ENCODE data around the gene DYNC1I1. TPM values are rescaled to one million over a fixed set of nuclear protein-coding genes. Genes with fewer than 3 reads are reported as not detected.

Gene DYNC1I1
- polyA plus RNA-seq, 1 of the 3 experiments (the other 2 are of a cell fraction): 0.05 TPM

DNA sequence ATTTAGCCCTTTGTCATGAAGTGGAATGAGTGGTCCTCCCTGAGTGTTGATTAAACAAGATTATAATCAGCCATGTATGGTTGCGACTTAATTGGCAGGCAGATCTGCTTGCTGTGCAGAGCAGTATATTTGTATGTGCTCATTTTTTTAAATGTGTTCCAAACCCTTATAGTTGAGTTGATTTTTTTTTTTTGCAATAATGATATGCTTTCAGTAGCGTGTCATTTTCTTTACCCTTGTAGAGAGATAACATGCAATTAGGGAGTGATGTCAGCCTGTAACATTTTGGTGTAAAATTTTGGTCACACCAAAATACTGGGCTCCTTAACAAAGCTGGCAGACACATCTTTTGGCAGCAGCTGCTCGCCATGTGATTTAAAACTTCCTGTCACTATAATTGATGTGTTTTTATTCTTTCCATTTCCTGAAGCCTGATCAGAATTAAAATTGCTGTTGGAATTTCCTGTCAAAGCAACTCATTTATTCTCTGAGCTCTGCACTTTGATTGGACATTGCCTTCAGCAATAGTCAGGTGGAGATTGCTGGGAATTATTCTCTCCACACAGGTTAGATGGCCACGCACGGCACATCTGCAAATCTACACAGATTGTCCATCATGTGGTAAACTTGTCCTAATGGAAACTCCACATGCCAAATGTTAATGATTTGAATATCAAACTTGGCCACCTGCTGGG is 125.3 kb downstream of the DYNC1I1 start:
- H3K36me3 ChIP-seq (replicated peaks in 1 of 2; ENCODE audit: control insufficient read depth in 1 of 2, insufficient read depth in 2 of 2, low read length in 1 of 2): no peaks in the 10 kb centered on the region
- H3K9me2 ChIP-seq: no peaks in the 10 kb centered on the region
- CTCF ChIA-PET: interaction anchor here (15.4 kb wide), 1 partner anchor 18 kb away, joined by 191 read pairs; no protein-coding TSS in a partner anchor
- H3K9me3 ChIP-seq: no peaks in the 10 kb centered on the region
- no peak overlapping the region for H3K4me3 ChIP-seq (ENCODE audit: low read depth in 2 of 2, low read length in 1 of 2)
- 54% methylated on average over 5 of the region's 5 CpGs for WGBS (ENCODE audit: low lambda C conversion rate)
- H3K27me3 ChIP-seq (ENCODE audit: insufficient read depth): no peaks in the 10 kb centered on the region
- H3K79me2 ChIP-seq (ENCODE audit: insufficient read depth): no peaks in the 10 kb centered on the region
- no peaks in the 10 kb centered on the region for H4K20me1 ChIP-seq (ENCODE audit: insufficient read depth)
- POLR2A ChIA-PET: no interaction called here
- no peak overlapping the region for H3K9ac ChIP-seq
- H2AFZ ChIP-seq (ENCODE audit: low read depth): no peak overlapping the region
- no peak overlapping the region for H3K4me2 ChIP-seq
- peak overlapping the region in 1 of 2 experiments; percentile 47; a peak in 1 of 4 replicates for H3K27ac ChIP-seq (ENCODE audit: low read depth in 2 of 2, low read length in 1 of 2)
- DNase-seq: no peak
- H3K4me1 ChIP-seq (ENCODE audit: control insufficient read depth in 1 of 2, insufficient read depth in 2 of 2, low read depth in 1 of 2, low read length in 1 of 2): peaks cover 0 to 15% of the 10 kb centered on the region in 2 experiments; a peak in 3 of 4 replicates
- H3F3A ChIP-seq (replicated peaks; ENCODE audit: insufficient read depth): no peaks in the 10 kb centered on the region
- TF ChIP-seq, protein P1, sequence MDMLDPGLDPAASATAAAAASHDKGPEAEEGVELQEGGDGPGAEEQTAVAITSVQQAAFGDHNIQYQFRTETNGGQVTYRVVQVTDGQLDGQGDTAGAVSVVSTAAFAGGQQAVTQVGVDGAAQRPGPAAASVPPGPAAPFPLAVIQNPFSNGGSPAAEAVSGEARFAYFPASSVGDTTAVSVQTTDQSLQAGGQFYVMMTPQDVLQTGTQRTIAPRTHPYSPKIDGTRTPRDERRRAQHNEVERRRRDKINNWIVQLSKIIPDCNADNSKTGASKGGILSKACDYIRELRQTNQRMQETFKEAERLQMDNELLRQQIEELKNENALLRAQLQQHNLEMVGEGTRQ (IDR thresholded peaks at IDR 0.05; ENCODE audit: borderline replicate concordance, low read depth, low read length): no peak
- TF ChIP-seq REST (IDR thresholded peaks at IDR 0.05; ENCODE audit: low read depth, low read length) (no peak), FOXJ3 (CRISPR knock-in tag; IDR thresholded peaks at IDR 0.05) (no peak)

- CTCF ChIA-PET: interaction anchor here (0.8 to 15.4 kb wide), 4 partner anchors 10 to 1128 kb away, joined by 3 to 191 read pairs (median 4); no protein-coding TSS in a partner anchor
- Histone ChIP-seq H3K9me2 (no peaks in the 10 kb centered on the region), H2AFZ (ENCODE audit: low read depth) (no peak overlapping the region), H3K36me3 (replicated peaks in 1 of 2; ENCODE audit: control insufficient read depth in 1 of 2, insufficient read depth in 2 of 2, low read length in 1 of 2) (no peaks in the 10 kb centered on the region), H3K4me3 (ENCODE audit: low read depth in 2 of 2, low read length in 1 of 2) (no peak overlapping the region), H3K27me3 (ENCODE audit: insufficient read depth) (no peaks in the 10 kb centered on the region), H4K20me1 (ENCODE audit: insufficient read depth) (no peaks in the 10 kb centered on the region), H3K9me3 (no peaks in the 10 kb centered on the region), H3K4me1 (ENCODE audit: control insufficient read depth in 1 of 2, insufficient read depth in 2 of 2, low read depth in 1 of 2, low read length in 1 of 2) (peaks cover 0 to 15% of the 10 kb centered on the region in 2 experiments; a peak in 3 of 4 replicates), H3F3A (replicated peaks; ENCODE audit: insufficient read depth) (no peaks in the 10 kb centered on the region), H3K79me2 (ENCODE audit: insufficient read depth) (no peaks in the 10 kb centered on the region), H3K9ac (no peak overlapping the region), H3K27ac (ENCODE audit: low read depth in 2 of 2, low read length in 1 of 2) (no peak overlapping the region), H3K4me2 (no peak overlapping the region)
- DNase-seq: no peak
- POLR2A ChIA-PET: no interaction called here
- TF ChIP-seq NFIC (IDR thresholded peaks at IDR 0.05; ENCODE audit: borderline replicate concordance) (no peak), SIN3A (IDR thresholded peaks at IDR 0.05; ENCODE audit: borderline replicate concordance, low read depth, low read length) (no peak)
- 32% methylated on average over 5 of the region's 5 CpGs for WGBS (ENCODE audit: low lambda C conversion rate)
These were observed 127.7 kb downstream of the DYNC1I1 start for GRCh38 chr7:95899919-95900513.
